ENCODE results near the gene SORCS2. TPM values are rescaled to one million over a fixed set of nuclear protein-coding genes. Genes with fewer than 3 reads are reported as not detected.

Gene SORCS2
- total RNA-seq, 5 donors from 2014 or later (not counting 1 experiment from before 2014, with no cell fraction given), result 0.22 TPM; not detected in 4

DNA sequence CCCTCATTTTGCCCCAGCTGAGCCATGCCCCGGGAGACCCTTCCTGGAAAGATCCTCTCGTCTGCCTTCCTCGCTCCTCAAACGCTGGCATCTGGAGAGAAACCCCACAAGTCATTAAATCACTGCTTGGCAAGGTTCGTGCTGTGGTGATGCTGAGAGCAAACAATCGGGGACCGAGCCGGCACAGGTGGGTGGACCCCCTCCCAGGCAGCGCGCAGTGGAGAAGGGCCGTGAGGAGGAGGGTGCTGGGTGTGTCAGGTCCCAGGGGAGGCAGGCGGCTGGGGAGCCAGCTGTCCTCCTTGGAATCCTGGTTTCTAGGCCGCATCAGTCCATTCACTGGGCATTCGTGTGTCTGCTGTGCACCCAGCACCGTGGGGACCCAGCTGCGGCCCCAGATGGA is 307.3 kb downstream of the SORCS2 start:
- 74% methylated on average over 8 of the region's 16 CpGs for WGBS (ENCODE audit: insufficient coverage)
- ChIA-PET CTCF (no interaction called here), POLR2A (no interaction called here)
- DNase-seq (no peak), ATAC-seq (replicated peaks in 1 of 4) (no peak)
- no peaks in the 10 kb centered on the region for H3K9me3 Mint-ChIP-seq
- H3K27ac ChIP-seq (ENCODE audit: low read length), result no peak overlapping the region
- H3K4me1 ChIP-seq (ENCODE audit: control insufficient read depth in 1 of 2, extremely low read depth in 1 of 2, insufficient read depth in 2 of 2, low read length in 2 of 2), result no peaks in the 10 kb centered on the region
- H3K27me3 ChIP-seq (replicated peaks in 1 of 2; ENCODE audit: control insufficient read depth in 2 of 2, extremely low read depth in 1 of 2, insufficient read depth in 2 of 2, low read length in 1 of 2), result peaks cover 0 to 32% of the 10 kb centered on the region in 2 experiments
- no peaks in the 10 kb centered on the region for H3K9me3 ChIP-seq
- H3K4me3 Mint-ChIP-seq, result no peak overlapping the region
- H3K27ac Mint-ChIP-seq, result no peak overlapping the region
- no peaks in the 10 kb centered on the region for H3K36me3 ChIP-seq (ENCODE audit: control insufficient read depth in 2 of 2, extremely low read depth in 1 of 2, insufficient read depth in 1 of 2, low read length in 1 of 2)
- peaks cover 5 to 24% of the 10 kb centered on the region in 2 donors for H3K27me3 Mint-ChIP-seq
- H3K4me1 Mint-ChIP-seq, result no peaks in the 10 kb centered on the region
- H3K36me3 Mint-ChIP-seq, result no peaks in the 10 kb centered on the region
- H3K4me3 ChIP-seq (ENCODE audit: control insufficient read depth in 1 of 2, extremely low read depth in 1 of 2, low read length in 1 of 2), result no peak overlapping the region

DNA sequence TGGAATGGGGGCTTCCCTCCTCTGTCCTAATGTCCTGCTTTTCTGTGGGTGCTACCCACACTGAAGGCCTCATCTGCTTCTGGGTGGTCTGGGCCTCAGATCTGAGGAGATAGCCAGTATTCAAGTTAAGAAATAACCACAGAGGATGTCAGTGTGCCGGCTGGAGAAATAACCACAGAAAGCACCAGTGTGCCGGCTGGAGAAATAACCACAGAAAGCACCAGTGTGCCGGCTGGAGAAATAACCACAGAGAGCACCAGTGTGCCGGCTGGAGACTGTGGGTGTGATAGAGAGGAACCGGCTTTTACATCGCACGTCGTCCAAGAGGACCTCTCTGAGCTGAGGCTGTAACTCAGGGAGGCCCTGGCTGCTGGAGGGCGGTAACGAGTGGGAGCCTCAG is 308.1 kb downstream of the SORCS2 start:
- CTCF ChIA-PET, result no interaction called here

DNA sequence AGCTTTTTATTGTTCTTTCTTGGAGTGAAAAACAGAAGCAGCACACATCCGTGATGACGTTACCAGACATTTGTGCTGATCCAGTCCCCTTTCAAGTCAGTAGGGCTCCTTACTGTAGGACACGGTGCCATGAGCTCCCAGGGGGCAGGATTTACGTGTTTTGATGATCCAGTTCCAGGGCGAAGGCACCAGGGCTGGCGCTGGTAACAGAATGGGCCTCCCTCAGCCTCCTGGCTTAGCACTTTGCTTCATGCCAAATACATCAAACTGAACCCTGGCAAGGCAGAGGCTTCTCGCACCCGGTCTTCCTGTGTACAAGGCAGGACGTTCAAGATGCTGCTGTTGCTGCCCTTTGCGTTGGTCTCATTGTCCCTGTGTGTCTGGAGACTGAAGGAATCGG is 309.0 kb downstream of the SORCS2 start:
- Histone ChIP-seq H3K27ac (ENCODE audit: low read length) (no peak overlapping the region), H3K4me1 (ENCODE audit: control insufficient read depth in 1 of 2, extremely low read depth in 1 of 2, insufficient read depth in 2 of 2, low read length in 2 of 2) (no peaks in the 10 kb centered on the region), H3K36me3 (ENCODE audit: control insufficient read depth in 2 of 2, extremely low read depth in 1 of 2, insufficient read depth in 1 of 2, low read length in 1 of 2) (no peaks in the 10 kb centered on the region), H3K9me3 (no peaks in the 10 kb centered on the region), H3K4me3 (ENCODE audit: control insufficient read depth in 1 of 2, extremely low read depth in 1 of 2, low read length in 1 of 2) (no peak overlapping the region), H3K27me3 (replicated peaks in 1 of 2; ENCODE audit: control insufficient read depth in 2 of 2, extremely low read depth in 1 of 2, insufficient read depth in 2 of 2, low read length in 1 of 2) (peaks cover 0 to 47% of the 10 kb centered on the region in 2 experiments)
- Mint-ChIP-seq H3K4me1 (no peaks in the 10 kb centered on the region), H3K36me3 (no peaks in the 10 kb centered on the region), H3K27me3 (peaks cover 5 to 28% of the 10 kb centered on the region in 2 donors), H3K9me3 (no peaks in the 10 kb centered on the region), H3K4me3 (no peak overlapping the region), H3K27ac (no peak overlapping the region)
- ATAC-seq (replicated peaks in 1 of 4) (no peak), DNase-seq (no peak)
- 71% methylated on average over 9 of the region's 11 CpGs for WGBS (ENCODE audit: insufficient coverage)
- POLR2A ChIA-PET, result no interaction called here
- CTCF ChIA-PET, result no interaction called here

More for the DNA sequence above, 308.1 kb downstream of the SORCS2 start:
- Histone ChIP-seq H3K4me1 (ENCODE audit: control insufficient read depth in 1 of 2, extremely low read depth in 1 of 2, insufficient read depth in 2 of 2, low read length in 2 of 2) (no peaks in the 10 kb centered on the region), H3K9me3 (no peaks in the 10 kb centered on the region), H3K27me3 (replicated peaks in 1 of 2; ENCODE audit: control insufficient read depth in 2 of 2, extremely low read depth in 1 of 2, insufficient read depth in 2 of 2, low read length in 1 of 2) (peaks cover 0 to 40% of the 10 kb centered on the region in 2 experiments), H3K27ac (ENCODE audit: low read length) (no peak overlapping the region), H3K36me3 (ENCODE audit: control insufficient read depth in 2 of 2, extremely low read depth in 1 of 2, insufficient read depth in 1 of 2, low read length in 1 of 2) (no peaks in the 10 kb centered on the region), H3K4me3 (ENCODE audit: control insufficient read depth in 1 of 2, extremely low read depth in 1 of 2, low read length in 1 of 2) (no peak overlapping the region)
- Mint-ChIP-seq H3K27me3 (peaks cover 5 to 28% of the 10 kb centered on the region in 2 donors), H3K9me3 (no peaks in the 10 kb centered on the region), H3K27ac (no peak overlapping the region), H3K4me1 (no peaks in the 10 kb centered on the region), H3K36me3 (no peaks in the 10 kb centered on the region), H3K4me3 (no peak overlapping the region)
- no peak for DNase-seq
- POLR2A ChIA-PET, result no interaction called here
- ATAC-seq (replicated peaks in 1 of 4), result no peak
- 34% methylated on average over 9 of the region's 10 CpGs for WGBS (ENCODE audit: insufficient coverage)

DNA sequence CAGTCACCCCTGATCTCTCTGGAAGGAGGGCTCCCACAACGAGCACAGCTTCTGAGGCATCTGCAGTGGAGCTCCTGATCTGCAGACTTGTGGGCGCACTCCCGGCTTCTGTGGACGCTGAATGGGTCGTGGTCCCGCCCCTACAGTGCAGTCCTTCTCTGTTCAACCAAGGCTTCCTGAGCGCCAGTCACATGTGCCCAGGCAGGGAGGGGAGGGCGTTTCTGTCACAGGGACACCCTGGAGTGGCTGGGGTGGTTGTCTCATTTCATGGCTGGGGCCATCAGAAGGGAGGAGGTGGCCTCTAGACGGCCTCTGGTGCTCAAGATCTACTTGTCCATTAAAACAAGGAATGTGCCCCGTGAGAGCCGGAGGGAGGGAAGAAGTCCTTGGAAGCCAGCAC is 309.5 kb downstream of the SORCS2 start:
- DNase-seq, result no peak
- Mint-ChIP-seq H3K27ac (no peak overlapping the region), H3K9me3 (no peaks in the 10 kb centered on the region), H3K27me3 (peaks cover 5 to 28% of the 10 kb centered on the region in 2 donors), H3K4me1 (no peaks in the 10 kb centered on the region), H3K36me3 (no peaks in the 10 kb centered on the region), H3K4me3 (no peak overlapping the region)
- no peak overlapping the region for H3K4me3 ChIP-seq (ENCODE audit: control insufficient read depth in 1 of 2, extremely low read depth in 1 of 2, low read length in 1 of 2)
- no peaks in the 10 kb centered on the region for H3K36me3 ChIP-seq (ENCODE audit: control insufficient read depth in 2 of 2, extremely low read depth in 1 of 2, insufficient read depth in 1 of 2, low read length in 1 of 2)
- peaks cover 0 to 47% of the 10 kb centered on the region in 2 experiments for H3K27me3 ChIP-seq (replicated peaks in 1 of 2; ENCODE audit: control insufficient read depth in 2 of 2, extremely low read depth in 1 of 2, insufficient read depth in 2 of 2, low read length in 1 of 2)
- POLR2A ChIA-PET, result no interaction called here
- ATAC-seq (replicated peaks in 1 of 4), result no peak
- 59% methylated on average over 10 of the region's 11 CpGs for WGBS (ENCODE audit: insufficient coverage)
- H3K4me1 ChIP-seq (ENCODE audit: control insufficient read depth in 1 of 2, extremely low read depth in 1 of 2, insufficient read depth in 2 of 2, low read length in 2 of 2), result no peaks in the 10 kb centered on the region
- H3K9me3 ChIP-seq, result no peaks in the 10 kb centered on the region
- H3K27ac ChIP-seq (ENCODE audit: low read length), result no peak overlapping the region
- CTCF ChIA-PET, result no interaction called here

DNA sequence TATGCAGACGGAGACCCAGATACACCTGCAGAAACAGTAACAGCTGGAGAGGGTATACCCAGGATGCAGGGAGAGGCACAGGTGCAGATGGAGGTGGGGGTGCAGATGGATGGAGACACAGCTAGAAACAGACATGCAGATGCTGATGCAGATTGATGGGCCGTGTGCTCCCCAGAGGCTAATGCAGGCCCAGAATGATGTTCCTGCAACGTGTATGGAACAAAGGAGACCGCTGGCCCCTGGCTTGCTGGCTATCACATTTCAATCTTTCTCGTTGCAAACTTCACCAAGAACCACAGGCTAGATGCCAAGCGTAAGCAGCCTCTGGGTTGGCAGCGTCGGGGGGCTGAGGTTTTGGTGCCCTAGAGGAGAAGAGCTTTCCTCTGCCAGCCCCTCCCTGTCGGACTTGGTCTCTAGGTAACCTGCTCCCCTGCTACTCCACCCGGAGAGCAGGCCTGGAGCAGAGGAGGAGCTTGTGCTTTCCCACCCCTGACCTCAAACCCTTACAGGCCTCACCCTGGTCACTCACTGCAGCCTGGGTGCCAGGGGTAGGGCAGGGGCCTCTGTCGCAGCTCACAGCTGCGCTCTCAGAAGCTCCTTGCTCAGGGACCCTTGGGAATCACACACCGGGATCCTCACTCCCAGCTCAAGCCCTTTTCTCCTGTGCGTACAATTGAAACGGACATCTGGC is 311.4 kb downstream of the SORCS2 start:
- Mint-ChIP-seq H3K4me3 (no peak overlapping the region), H3K4me1 (no peaks in the 10 kb centered on the region), H3K36me3 (no peaks in the 10 kb centered on the region), H3K27ac (no peak overlapping the region), H3K9me3 (no peaks in the 10 kb centered on the region), H3K27me3 (peaks cover 8 to 35% of the 10 kb centered on the region in 2 donors)
- Histone ChIP-seq H3K4me3 (ENCODE audit: control insufficient read depth in 1 of 2, extremely low read depth in 1 of 2, low read length in 1 of 2) (no peak overlapping the region), H3K36me3 (ENCODE audit: control insufficient read depth in 2 of 2, extremely low read depth in 1 of 2, insufficient read depth in 1 of 2, low read length in 1 of 2) (no peaks in the 10 kb centered on the region), H3K27ac (ENCODE audit: low read length) (no peak overlapping the region), H3K9me3 (no peaks in the 10 kb centered on the region), H3K4me1 (ENCODE audit: control insufficient read depth in 1 of 2, extremely low read depth in 1 of 2, insufficient read depth in 2 of 2, low read length in 2 of 2) (no peaks in the 10 kb centered on the region), H3K27me3 (replicated peaks in 1 of 2; ENCODE audit: control insufficient read depth in 2 of 2, extremely low read depth in 1 of 2, insufficient read depth in 2 of 2, low read length in 1 of 2) (peaks cover 2 to 42% of the 10 kb centered on the region in 2 experiments)
- DNase-seq (no peak), ATAC-seq (replicated peaks in 1 of 4) (no peak)
- 91% methylated on average over 9 of the region's 15 CpGs for WGBS (ENCODE audit: insufficient coverage)
- CTCF ChIA-PET, result no interaction called here
- POLR2A ChIA-PET, result no interaction called here

DNA sequence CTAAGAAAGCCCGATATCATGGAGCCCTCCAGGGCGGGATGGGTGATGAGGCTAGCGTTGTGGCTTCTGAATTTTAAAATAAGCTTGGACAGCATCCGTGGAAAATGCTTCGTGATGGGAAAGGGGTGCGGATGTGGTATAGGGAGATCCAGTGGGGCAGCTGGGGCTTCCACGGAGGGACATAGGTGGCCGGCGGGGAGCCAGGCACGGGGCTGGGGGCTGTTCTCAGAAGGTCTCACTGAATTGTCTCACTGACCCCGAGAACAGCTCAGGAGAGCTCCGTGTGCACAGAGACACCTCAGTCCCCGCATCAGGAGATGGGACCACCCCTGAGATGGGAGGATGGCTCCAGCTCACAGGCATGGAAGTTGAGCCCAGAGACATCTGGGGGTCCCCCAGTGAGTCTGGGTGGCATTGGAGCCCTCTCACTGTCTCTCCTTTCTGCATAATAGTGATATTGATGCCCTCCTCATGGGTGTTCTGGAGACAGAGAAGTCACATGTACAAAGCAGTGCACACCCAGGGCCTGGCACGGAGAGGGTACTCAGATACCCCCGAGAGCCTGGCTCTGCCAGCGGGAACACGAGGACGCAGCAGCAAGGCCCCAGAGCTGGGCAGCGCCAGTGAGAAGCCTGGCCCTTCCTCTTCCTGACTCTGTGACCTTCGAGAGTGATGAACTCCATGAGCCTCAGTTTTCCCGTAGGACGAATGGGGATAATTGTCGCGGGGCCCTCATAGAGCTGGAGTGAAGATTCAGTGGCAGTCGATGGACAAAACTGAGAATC is 313.0 kb downstream of the SORCS2 start:
- no peaks in the 10 kb centered on the region for H3K9me3 ChIP-seq
- no peaks in the 10 kb centered on the region for H3K4me1 ChIP-seq (ENCODE audit: control insufficient read depth in 1 of 2, extremely low read depth in 1 of 2, insufficient read depth in 2 of 2, low read length in 2 of 2)
- POLR2A ChIA-PET, result no interaction called here
- Mint-ChIP-seq H3K27ac (no peak overlapping the region), H3K27me3 (peaks cover 3 to 33% of the 10 kb centered on the region in 2 donors), H3K36me3 (no peaks in the 10 kb centered on the region), H3K4me3 (no peak overlapping the region), H3K4me1 (no peaks in the 10 kb centered on the region), H3K9me3 (no peaks in the 10 kb centered on the region)
- no peak overlapping the region for H3K27ac ChIP-seq (ENCODE audit: low read length)
- ATAC-seq (replicated peaks in 1 of 4) (no peak), DNase-seq (no peak)
- peaks cover 2 to 41% of the 10 kb centered on the region in 2 experiments for H3K27me3 ChIP-seq (replicated peaks in 1 of 2; ENCODE audit: control insufficient read depth in 2 of 2, extremely low read depth in 1 of 2, insufficient read depth in 2 of 2, low read length in 1 of 2)
- CTCF ChIA-PET, result interaction anchor here in 1 of 2 donors (0.5 kb wide), 1 partner anchor 174 kb away, joined by 3 read pairs; no protein-coding TSS in a partner anchor
- H3K36me3 ChIP-seq (ENCODE audit: control insufficient read depth in 2 of 2, extremely low read depth in 1 of 2, insufficient read depth in 1 of 2, low read length in 1 of 2), result no peaks in the 10 kb centered on the region
- H3K4me3 ChIP-seq (ENCODE audit: control insufficient read depth in 1 of 2, extremely low read depth in 1 of 2, low read length in 1 of 2), result no peak overlapping the region
- 90% methylated on average over 20 of the region's 25 CpGs for WGBS (ENCODE audit: insufficient coverage)
